GM12873 (cell line): Measurements from ENCODE around the gene INSR.

ENCODE experiments used
- CTCF ChIP-seq: IDR thresholded peaks from 2 replicates; pipeline ENCODE4 v1.5.1; 2012; ENCODE audit warnings: low read depth, mild to moderate bottlenecking, moderate library complexity, low read length, control low read depth; ENCODE audit not compliant: insufficient read depth; ENCODE audit errors: missing control alignments

INSR gene

GRCh38 chr19:7292950-7293761 lies 1.1 kb downstream of the INSR start:
- peak; percentile 10 for TF ChIP-seq CTCF

DNA sequence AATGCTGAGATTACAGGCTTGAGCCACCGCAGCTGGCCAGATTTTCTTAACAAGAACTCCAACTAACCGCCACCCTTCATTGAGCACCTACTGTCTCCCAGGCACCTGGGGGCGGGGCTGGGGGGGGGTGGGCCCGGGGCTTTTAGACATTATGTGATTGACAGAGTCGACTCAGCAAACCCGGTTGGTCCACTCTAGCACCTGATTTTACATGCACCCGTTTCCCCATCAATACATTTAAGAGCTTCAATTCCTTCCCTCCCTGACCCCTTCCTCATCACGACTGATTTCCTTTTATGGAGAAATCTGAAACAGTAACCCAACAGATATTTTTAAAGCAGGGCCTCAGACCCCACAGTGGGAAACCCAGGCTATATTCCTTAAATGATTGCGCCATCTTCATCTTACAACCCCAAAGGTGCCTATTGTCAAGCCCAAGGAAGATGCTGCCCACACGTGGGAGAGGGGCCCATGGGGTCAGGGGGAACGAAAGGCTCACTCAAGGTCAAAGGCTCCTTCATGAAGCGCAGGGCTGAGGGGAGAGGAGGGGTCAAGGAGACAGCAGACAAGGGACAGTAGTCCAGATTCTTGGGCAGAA lies 1.8 kb downstream of the INSR start:
- no peak for TF ChIP-seq CTCF

GRCh38 chr19:7288977-7289376 lies 5.2 kb downstream of the INSR start:
- no peak for TF ChIP-seq CTCF

GRCh38 chr19:7288131-7288530 lies 6.1 kb downstream of the INSR start:
- no peak for TF ChIP-seq CTCF

DNA sequence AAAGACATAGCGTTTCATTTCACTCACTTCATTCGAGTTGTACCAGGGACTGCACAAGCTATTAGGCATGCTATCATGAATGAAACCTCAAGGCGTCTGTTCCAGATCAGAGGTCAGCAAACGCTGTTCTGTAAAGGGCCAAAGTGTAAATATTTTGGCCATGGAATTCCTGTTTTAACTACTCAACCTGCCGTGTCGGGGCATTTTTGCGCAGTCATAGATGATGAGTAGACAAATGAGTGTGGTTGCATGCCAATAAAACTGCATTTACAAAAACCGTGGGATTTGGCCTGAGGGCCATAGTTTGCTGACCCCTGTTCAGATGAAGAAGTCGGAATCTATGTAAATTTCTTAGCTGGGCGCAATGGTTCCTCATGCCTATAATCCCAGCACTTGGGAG lies 6.5 kb downstream of the INSR start:
- no peak for TF ChIP-seq CTCF

DNA sequence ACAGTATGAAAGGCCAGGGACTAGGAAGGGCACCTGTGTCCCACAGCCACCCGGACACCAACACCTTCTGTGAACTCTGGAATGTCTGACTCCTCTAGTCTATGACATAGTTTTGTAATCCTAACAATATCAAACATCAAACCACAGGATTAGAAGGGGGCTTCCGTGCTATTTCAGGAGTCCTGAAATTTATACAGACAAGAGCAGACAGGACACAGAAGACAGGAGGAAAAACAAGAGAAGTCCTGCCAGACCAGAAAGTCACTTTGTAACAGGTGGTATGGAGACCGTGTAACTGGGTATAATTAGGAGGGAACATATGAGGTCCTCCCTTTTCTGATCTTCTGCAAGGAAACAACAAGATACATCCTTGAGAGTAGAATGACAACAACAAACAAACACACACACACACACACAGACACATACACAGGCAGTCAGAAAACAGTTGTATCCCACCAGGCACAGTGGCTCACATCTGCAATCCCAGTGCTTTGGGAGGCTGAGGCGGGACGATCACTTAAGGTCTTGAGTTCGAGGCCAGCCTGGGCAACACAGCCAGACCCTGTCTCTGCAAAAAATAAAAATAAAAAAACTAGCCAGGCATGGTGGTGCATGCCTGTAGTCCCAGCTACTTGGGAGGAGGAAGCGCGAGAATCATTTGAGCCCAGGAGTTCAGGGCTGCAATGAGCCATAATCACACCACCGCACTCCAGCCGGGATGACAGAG lies 13.1 kb downstream of the INSR start:
- TF ChIP-seq CTCF, result no peak

DNA sequence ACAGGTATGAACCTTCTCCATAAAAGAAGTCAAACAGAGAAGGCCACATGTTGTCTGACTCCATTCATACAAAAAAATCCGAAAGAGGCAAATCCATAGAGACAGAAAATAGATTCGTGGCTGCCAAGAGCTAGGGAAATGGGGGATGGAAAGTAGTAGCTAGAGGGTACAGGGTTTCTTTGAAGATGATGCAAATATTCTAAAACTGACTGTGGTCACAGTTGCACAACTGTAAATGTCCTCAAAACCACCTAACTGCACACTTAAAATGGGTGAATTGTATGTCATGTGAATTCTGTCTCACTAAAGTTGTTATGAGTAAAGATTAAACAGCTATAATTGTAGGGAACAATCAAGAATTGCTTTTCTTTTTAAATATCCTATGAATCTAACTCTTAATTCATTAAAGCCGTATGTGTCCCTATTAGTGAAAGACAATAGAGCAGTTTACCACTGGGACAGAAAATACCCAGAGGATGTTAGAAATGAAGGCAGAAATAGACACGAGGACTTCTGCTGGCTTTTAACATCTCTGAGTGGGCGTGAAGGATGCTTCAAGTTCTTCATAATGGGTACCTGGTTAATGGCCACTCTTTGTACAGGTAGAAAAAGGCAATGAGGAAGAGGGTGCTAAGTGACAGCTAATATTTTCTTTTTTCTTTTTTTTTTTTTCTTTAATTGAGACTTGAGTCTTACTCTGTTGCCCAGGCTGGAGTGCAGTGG lies 21.2 kb downstream of the INSR start:
- TF ChIP-seq CTCF, result no peak
